Measurements from ENCODE around the gene AGPAT2.

Gene AGPAT2

GRCh38 chr9:136673975-136674785 lies 13.1 kb downstream of the AGPAT2 start:
- Mint-ChIP-seq H3K4me3 (no peak overlapping the region), H3K4me1 (ENCODE audit: low read depth) (peaks cover 13% of the 10 kb centered on the region), H3K36me3 (ENCODE audit: low read depth) (peaks cover 63% of the 10 kb centered on the region), H3K27me3 (peaks cover 20% of the 10 kb centered on the region), H3K9me3 (no peaks in the 10 kb centered on the region), H3K27ac (no peak overlapping the region)
- intact Hi-C loops (cut with micrococcal nuclease), result no loop called here

GRCh38 chr9:136673088-136673974 lies 13.9 kb downstream of the AGPAT2 start:
- Mint-ChIP-seq H3K4me1 (ENCODE audit: low read depth) (peaks cover 5% of the 10 kb centered on the region), H3K27ac (no peak overlapping the region), H3K36me3 (ENCODE audit: low read depth) (peaks cover 60% of the 10 kb centered on the region), H3K27me3 (peaks cover 29% of the 10 kb centered on the region), H3K9me3 (no peaks in the 10 kb centered on the region), H3K4me3 (no peak overlapping the region)
- intact Hi-C loops (cut with micrococcal nuclease), result no loop called here

GRCh38 chr9:136672431-136673087 lies 14.7 kb downstream of the AGPAT2 start:
- Mint-ChIP-seq H3K4me1 (ENCODE audit: low read depth) (peaks cover 5% of the 10 kb centered on the region), H3K9me3 (no peaks in the 10 kb centered on the region), H3K27ac (no peak overlapping the region), H3K36me3 (ENCODE audit: low read depth) (peaks cover 55% of the 10 kb centered on the region), H3K4me3 (no peak overlapping the region), H3K27me3 (peaks cover 37% of the 10 kb centered on the region)
- intact Hi-C loops (cut with micrococcal nuclease), result no loop called here

GRCh38 chr9:136671646-136672430 lies 15.4 kb downstream of the AGPAT2 start:
- no peak overlapping the region for H3K4me3 Mint-ChIP-seq
- peaks cover 44% of the 10 kb centered on the region for H3K27me3 Mint-ChIP-seq
- H3K36me3 Mint-ChIP-seq (ENCODE audit: low read depth), result peaks cover 48% of the 10 kb centered on the region
- no peaks in the 10 kb centered on the region for H3K9me3 Mint-ChIP-seq
- no peak overlapping the region for H3K27ac Mint-ChIP-seq
- peaks cover 5% of the 10 kb centered on the region for H3K4me1 Mint-ChIP-seq (ENCODE audit: low read depth)
- intact Hi-C loops (cut with micrococcal nuclease), result no loop called here

GRCh38 chr9:136671254-136671614 lies 16.0 kb downstream of the AGPAT2 start:
- H3K27me3 Mint-ChIP-seq, result peaks cover 50% of the 10 kb centered on the region
- H3K27ac Mint-ChIP-seq, result no peak overlapping the region
- H3K4me3 Mint-ChIP-seq, result no peak overlapping the region
- H3K4me1 Mint-ChIP-seq (ENCODE audit: low read depth), result peaks cover 11% of the 10 kb centered on the region
- intact Hi-C loops (cut with micrococcal nuclease), result no loop called here
- H3K9me3 Mint-ChIP-seq, result no peaks in the 10 kb centered on the region
- H3K36me3 Mint-ChIP-seq (ENCODE audit: low read depth), result peaks cover 42% of the 10 kb centered on the region

GRCh38 chr9:136670576-136671253 lies 16.5 kb downstream of the AGPAT2 start:
- Mint-ChIP-seq H3K27me3 (peaks cover 50% of the 10 kb centered on the region), H3K4me1 (ENCODE audit: low read depth) (peaks cover 11% of the 10 kb centered on the region), H3K27ac (no peak overlapping the region), H3K9me3 (no peaks in the 10 kb centered on the region), H3K36me3 (ENCODE audit: low read depth) (peaks cover 37% of the 10 kb centered on the region), H3K4me3 (no peak overlapping the region)
- intact Hi-C loops (cut with micrococcal nuclease), result no loop called here

GRCh38 chr9:136669791-136670464 lies 17.3 kb downstream of the AGPAT2 start:
- Mint-ChIP-seq H3K4me1 (ENCODE audit: low read depth) (peaks cover 13% of the 10 kb centered on the region), H3K27me3 (peaks cover 55% of the 10 kb centered on the region), H3K4me3 (no peak overlapping the region), H3K36me3 (ENCODE audit: low read depth) (peaks cover 30% of the 10 kb centered on the region), H3K9me3 (no peaks in the 10 kb centered on the region), H3K27ac (no peak overlapping the region)
- intact Hi-C loops (cut with micrococcal nuclease), result no loop called here

GRCh38 chr9:136668983-136669790 lies 18.1 kb downstream of the AGPAT2 start:
- intact Hi-C loops (cut with micrococcal nuclease), result no loop called here
- Mint-ChIP-seq H3K27me3 (peaks cover 63% of the 10 kb centered on the region), H3K36me3 (ENCODE audit: low read depth) (peaks cover 23% of the 10 kb centered on the region), H3K4me3 (no peak overlapping the region), H3K9me3 (no peaks in the 10 kb centered on the region), H3K27ac (no peak overlapping the region), H3K4me1 (ENCODE audit: low read depth) (peaks cover 12% of the 10 kb centered on the region)

GRCh38 chr9:136667940-136668760 lies 19.1 kb downstream of the AGPAT2 start:
- Mint-ChIP-seq H3K27ac (no peak overlapping the region), H3K36me3 (ENCODE audit: low read depth) (peaks cover 12% of the 10 kb centered on the region), H3K9me3 (no peaks in the 10 kb centered on the region), H3K27me3 (peaks cover 73% of the 10 kb centered on the region), H3K4me3 (no peak overlapping the region), H3K4me1 (ENCODE audit: low read depth) (peaks cover 12% of the 10 kb centered on the region)
- intact Hi-C loops (cut with micrococcal nuclease), result no loop called here

- peaks cover 4% of the 10 kb centered on the region for H3K36me3 Mint-ChIP-seq (ENCODE audit: low read depth)
- H3K27ac Mint-ChIP-seq, result no peak overlapping the region
- intact Hi-C loops (cut with micrococcal nuclease), result no loop called here
- H3K9me3 Mint-ChIP-seq, result no peaks in the 10 kb centered on the region
- H3K4me1 Mint-ChIP-seq (ENCODE audit: low read depth), result peaks cover 12% of the 10 kb centered on the region
- peaks cover 81% of the 10 kb centered on the region for H3K27me3 Mint-ChIP-seq
- H3K4me3 Mint-ChIP-seq, result no peak overlapping the region
Measured at GRCh38 chr9:136667214-136667939, 19.9 kb downstream of the AGPAT2 start.

Data from dendritic cell treated with granulocyte-macrophage colony-stimulating factor and Interleukin-4, amounts not matched to agents 40 ng/mL and 50 ng/mL, for 4 days (primary cell).